Activated CD4-positive, alpha-beta T cell treated with anti-CD3 and anti-CD28 coated beads for 36 hours (primary cell): ENCODE results near the gene CEP85L. TPM values are rescaled to one million over a fixed set of nuclear protein-coding genes. Genes with fewer than 3 reads are reported as not detected.
A peak's percentile ranks its signal among the peaks of the same experiment; 100 is the strongest.

Source experiments
- ATAC-seq: fragments of 200-7000 bp; cut with Tn5 transposase; one replicate; pipeline ENCODE4 v1.10.0; 2021; ENCODE audit warnings: mild to moderate bottlenecking, moderate library complexity
- CTCF ChIA-PET: fragments of 350-600 bp; sonication (Branson Sonifier 250); formaldehyde crosslinking; loops from one replicate; lab custom pipeline; 2021; ENCODE audit warnings: antibody characterized with exemption; lab: Charles Lee
- POLR2A ChIA-PET: fragments of 350-600 bp; sonication (Branson Sonifier 250); formaldehyde crosslinking; loops from one replicate; lab custom pipeline; 2021; ENCODE audit warnings: antibody characterized with exemption, inconsistent platforms; lab: Charles Lee
- DNase-seq: peaks from one replicate; pipeline ENCODE4 v3.0.0-alpha.2; 2020
- H3K27ac Mint-ChIP-seq: one replicate; pipeline ENCODE4 v1.8.0; 2021; ENCODE audit warnings: mixed read lengths
- H3K27me3 Mint-ChIP-seq: one replicate; pipeline ENCODE4 v1.8.0; 2021; ENCODE audit warnings: mixed read lengths
- H3K36me3 Mint-ChIP-seq: one replicate; pipeline ENCODE4 v1.8.0; 2021; ENCODE audit warnings: low read depth, mixed read lengths
- H3K4me1 Mint-ChIP-seq: one replicate; pipeline ENCODE4 v1.8.0; 2021; ENCODE audit warnings: mixed read lengths
- H3K4me3 Mint-ChIP-seq: one replicate; pipeline ENCODE4 v1.8.0; 2021; ENCODE audit warnings: mild to moderate bottlenecking, moderate library complexity, mixed read lengths
- H3K9me3 Mint-ChIP-seq: one replicate; pipeline ENCODE4 v1.8.0; 2021; ENCODE audit warnings: low read depth, mixed read lengths
- intact Hi-C, 2 experiments: fragments of 100-400 bp; cut with DNase I in 1 of 2; cut with micrococcal nuclease in 1 of 2; formaldehyde crosslinking; loops; one replicate each; pipeline versions ENCODE4 v1.14.2 to v1.15.1; 2022 to 2024; cut with DNase I, micrococcal nuclease
- total RNA-seq, 2 experiments: library from RNA; stranded (reverse); gene quantifications; one replicate each; pipeline ENCODE4 v1.2.3, GENCODE V29; 2021

The CEP85L gene
- total RNA-seq, 2 experiments from 2014 or later = 29.5 to 29.7 TPM

GRCh38 chr6:118660218-118660569 lies 8.8 kb upstream of the CEP85L start:
- peak; percentile 72 for DNase-seq
- H3K27ac Mint-ChIP-seq = peak overlapping the region; percentile 90
- peaks cover 20% of the 10 kb centered on the region for H3K36me3 Mint-ChIP-seq
- no peaks in the 10 kb centered on the region for H3K9me3 Mint-ChIP-seq
- ChIA-PET POLR2A (interaction anchor here (1.2 to 1.9 kb wide), 3 partner anchors 9 to 49 kb away, joined by 3 to 10 read pairs (median 4); partner anchors contain the start of gene CEP85L), CTCF (interaction anchor here (0.5 to 2.9 kb wide), 10 partner anchors 14 to 903 kb away, joined by 3 to 11 read pairs (median 4); no protein-coding TSS in a partner anchor)
- peaks cover 75% of the 10 kb centered on the region for H3K4me1 Mint-ChIP-seq
- ATAC-seq = peak; percentile 30
- peak overlapping the region; percentile 42 for H3K4me3 Mint-ChIP-seq
- no peaks in the 10 kb centered on the region for H3K27me3 Mint-ChIP-seq
- intact Hi-C loops = no loop called here

GRCh38 chr6:118659513-118660217 lies 8.3 kb upstream of the CEP85L start:
- POLR2A ChIA-PET = interaction anchor here (0.5 to 1.9 kb wide), 5 partner anchors 8 to 102 kb away, joined by 3 to 10 read pairs (median 3); partner anchors contain the start of gene CEP85L
- ATAC-seq (peak; percentile 37), DNase-seq (peak; percentile 28)
- Mint-ChIP-seq H3K9me3 (no peaks in the 10 kb centered on the region), H3K27me3 (no peaks in the 10 kb centered on the region), H3K36me3 (peaks cover 20% of the 10 kb centered on the region), H3K4me3 (peak overlapping the region; percentile 42), H3K4me1 (peaks cover 75% of the 10 kb centered on the region), H3K27ac (peak overlapping the region; percentile 90)
- intact Hi-C loops = loop anchor here in 1 of 2 experiments (10.0 kb wide), 2 partner anchors 415 to 685 kb away; partner anchors contain the start of genes FAM184A and MAN1A1
- CTCF ChIA-PET = interaction anchor here (0.5 to 2.9 kb wide), 11 partner anchors 14 to 904 kb away, joined by 3 to 11 read pairs (median 4); no protein-coding TSS in a partner anchor

- no peaks in the 10 kb centered on the region for H3K27me3 Mint-ChIP-seq
- peak overlapping the region; percentile 45 for H3K4me3 Mint-ChIP-seq
- H3K36me3 Mint-ChIP-seq = peaks cover 14% of the 10 kb centered on the region
- intact Hi-C loops = loop anchor here in 1 of 2 experiments (10.0 kb wide), 2 partner anchors 418 to 688 kb away; partner anchors contain the start of genes FAM184A and MAN1A1
- peaks cover 70% of the 10 kb centered on the region for H3K4me1 Mint-ChIP-seq
- H3K27ac Mint-ChIP-seq = peak overlapping the region; percentile 89
- DNase-seq (peak; percentile 40), ATAC-seq (peak; percentile 65)
- no peaks in the 10 kb centered on the region for H3K9me3 Mint-ChIP-seq
- POLR2A ChIA-PET = interaction anchor here (0.9 to 1.2 kb wide), 2 partner anchors 25 to 53 kb away, joined by 3 to 5 read pairs; no protein-coding TSS in a partner anchor
- CTCF ChIA-PET = interaction anchor here (0.6 to 1.9 kb wide), 4 partner anchors 20 to 88 kb away, joined by 3 to 5 read pairs (median 4); no protein-coding TSS in a partner anchor
Measured at GRCh38 chr6:118656847-118657451, 5.6 kb upstream of the CEP85L start.

GRCh38 chr6:118652051-118652615 lies 742 bp upstream of the CEP85L start:
- Mint-ChIP-seq H3K4me3 (peak overlapping the region; percentile 85), H3K36me3 (peaks cover 8% of the 10 kb centered on the region), H3K4me1 (peaks cover 51% of the 10 kb centered on the region), H3K27ac (peak overlapping the region; percentile 94), H3K27me3 (no peaks in the 10 kb centered on the region), H3K9me3 (no peaks in the 10 kb centered on the region)
- ChIA-PET POLR2A (interaction anchor here (0.9 to 1.2 kb wide), 4 partner anchors 7 to 74 kb away, joined by 3 to 6 read pairs (median 5); no protein-coding TSS in a partner anchor), CTCF (interaction anchor here (0.6 to 1.6 kb wide), 7 partner anchors 10 to 131 kb away, joined by 3 to 6 read pairs (median 3); no protein-coding TSS in a partner anchor)
- DNase-seq (no peak), ATAC-seq (no peak)
- intact Hi-C loops = loop anchor here (5.0 to 10.0 kb wide), 4 partner anchors 240 to 695 kb away; partner anchors contain the start of genes MAN1A1 (in 2 of the 2), ASF1A (in 1 of the 2) and FAM184A (in 1 of the 2)

GRCh38 chr6:118650582-118651281 lies 659 bp downstream of the CEP85L start:
- H3K4me3 Mint-ChIP-seq = peak overlapping the region; percentile 85
- H3K4me1 Mint-ChIP-seq = peaks cover 43% of the 10 kb centered on the region
- POLR2A ChIA-PET = interaction anchor here (0.6 to 1.2 kb wide), 6 partner anchors 9 to 76 kb away, joined by 3 to 6 read pairs (median 4); no protein-coding TSS in a partner anchor
- peak overlapping the region; percentile 81 for H3K27ac Mint-ChIP-seq
- ATAC-seq = peak; percentile 24
- intact Hi-C loops = loop anchor here (1.0 to 10.0 kb wide), 15 partner anchors 14 to 1048 kb away; partner anchors contain the start of genes ASF1A (in 2 of the 2), MAN1A1 (in 2 of the 2), MCM9 (in 2 of the 2) and FAM184A (in 1 of the 2)
- no peaks in the 10 kb centered on the region for H3K27me3 Mint-ChIP-seq
- DNase-seq = peak; percentile 66
- CTCF ChIA-PET = interaction anchor here (0.8 to 1.6 kb wide), 7 partner anchors 9 to 133 kb away, joined by 3 to 6 read pairs (median 3); no protein-coding TSS in a partner anchor
- H3K36me3 Mint-ChIP-seq = peaks cover 9% of the 10 kb centered on the region
- H3K9me3 Mint-ChIP-seq = no peaks in the 10 kb centered on the region

- POLR2A ChIA-PET = interaction anchor here (0.6 kb wide), 1 partner anchor 35 kb away, joined by 4 read pairs; no protein-coding TSS in a partner anchor
- Mint-ChIP-seq H3K27ac (peak overlapping the region; percentile 65), H3K27me3 (no peaks in the 10 kb centered on the region), H3K4me1 (peaks cover 40% of the 10 kb centered on the region), H3K9me3 (no peaks in the 10 kb centered on the region), H3K4me3 (peak overlapping the region; percentile 85), H3K36me3 (peaks cover 13% of the 10 kb centered on the region)
- no peak for ATAC-seq
- DNase-seq = no peak
- CTCF ChIA-PET = interaction anchor here (1.0 to 1.6 kb wide), 2 partner anchors 10 to 14 kb away, joined by 6 read pairs; no protein-coding TSS in a partner anchor
- intact Hi-C loops = loop anchor here (2.0 to 10.0 kb wide), 8 partner anchors 15 to 973 kb away; partner anchors contain the start of genes MAN1A1 (in 2 of the 2), ASF1A (in 1 of the 2) and FAM184A (in 1 of the 2)
Measured at GRCh38 chr6:118649918-118650581, 1.3 kb downstream of the CEP85L start.

- H3K4me3 Mint-ChIP-seq = peak overlapping the region; percentile 85
- CTCF ChIA-PET = no interaction called here
- no peak for DNase-seq
- H3K9me3 Mint-ChIP-seq = no peaks in the 10 kb centered on the region
- H3K4me1 Mint-ChIP-seq = peaks cover 45% of the 10 kb centered on the region
- POLR2A ChIA-PET = interaction anchor here (0.5 kb wide), 1 partner anchor 63 kb away, joined by 9 read pairs; no protein-coding TSS in a partner anchor
- H3K27ac Mint-ChIP-seq = no peak overlapping the region
- no peak for ATAC-seq
- intact Hi-C loops = no loop called here
- peaks cover 15% of the 10 kb centered on the region for H3K36me3 Mint-ChIP-seq
- H3K27me3 Mint-ChIP-seq = no peaks in the 10 kb centered on the region
Measured at GRCh38 chr6:118648866-118649554, 2.4 kb downstream of the CEP85L start.

- Mint-ChIP-seq H3K27ac (no peak overlapping the region), H3K36me3 (peaks cover 15% of the 10 kb centered on the region), H3K9me3 (no peaks in the 10 kb centered on the region), H3K4me3 (no peak overlapping the region), H3K27me3 (no peaks in the 10 kb centered on the region), H3K4me1 (peaks cover 40% of the 10 kb centered on the region)
- DNase-seq (no peak), ATAC-seq (no peak)
- ChIA-PET POLR2A (no interaction called here), CTCF (interaction anchor here (1.2 to 1.3 kb wide), 3 partner anchors 10 to 45 kb away, joined by 3 to 5 read pairs (median 4); no protein-coding TSS in a partner anchor)
- intact Hi-C loops = no loop called here
Measured at GRCh38 chr6:118646977-118647376, 4.4 kb downstream of the CEP85L start.

- DNase-seq (no peak), ATAC-seq (no peak)
- intact Hi-C loops = no loop called here
- ChIA-PET CTCF (interaction anchor here (1.4 kb wide), 1 partner anchor 155 kb away, joined by 3 read pairs; no protein-coding TSS in a partner anchor), POLR2A (interaction anchor here (0.6 kb wide), 1 partner anchor 56 kb away, joined by 9 read pairs; no protein-coding TSS in a partner anchor)
- Mint-ChIP-seq H3K27me3 (no peaks in the 10 kb centered on the region), H3K27ac (no peak overlapping the region), H3K4me1 (peaks cover 49% of the 10 kb centered on the region), H3K9me3 (no peaks in the 10 kb centered on the region), H3K4me3 (no peak overlapping the region), H3K36me3 (peaks cover 15% of the 10 kb centered on the region)
Measured at GRCh38 chr6:118645395-118645794, 6.0 kb downstream of the CEP85L start.
